Measurements from ENCODE around the gene TTC27. TPM values are rescaled to one million over a fixed set of nuclear protein-coding genes. Genes with fewer than 3 reads are reported as not detected.

Gene TTC27
- polyA plus RNA-seq, 1 donor from 2014 or later = 11.1 TPM

DNA sequence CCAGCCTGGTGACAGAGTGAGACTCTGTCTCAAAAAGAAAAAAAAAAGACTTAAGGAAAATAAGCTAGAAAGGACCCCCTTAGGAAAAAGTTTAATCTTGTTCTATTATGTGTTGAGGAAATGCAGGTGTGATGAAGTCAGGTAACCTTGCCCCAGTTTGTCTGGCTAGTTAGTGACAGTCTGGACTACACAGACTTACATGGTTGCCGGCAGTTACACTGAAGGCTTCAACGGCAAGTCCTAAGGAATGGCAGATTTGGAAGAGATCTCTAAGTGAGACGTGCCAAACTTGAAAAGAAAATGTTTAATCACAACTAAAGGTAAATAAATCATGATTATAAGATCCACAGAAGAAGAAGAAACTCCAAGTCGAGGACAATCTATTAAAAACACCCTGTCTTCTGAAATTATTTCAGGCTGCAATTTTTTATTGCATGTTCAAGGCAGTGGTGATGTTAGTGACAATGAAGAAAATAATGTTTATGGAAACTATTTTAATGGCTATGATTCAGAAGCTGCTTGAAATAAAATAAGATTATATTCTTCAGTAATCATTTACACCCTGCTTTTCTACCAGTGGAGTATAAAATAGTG lies 84.2 kb downstream of the TTC27 start:
- no peaks in the 10 kb centered on the region for H3K79me2 ChIP-seq (replicated peaks; ENCODE audit: insufficient read depth, low read length)
- no peak overlapping the region for H3K27ac ChIP-seq (ENCODE audit: low read length)
- H3K9ac ChIP-seq (ENCODE audit: low read length) = no peak overlapping the region
- no peak for TF ChIP-seq RAD21 (conservative IDR thresholded peaks at IDR 0.05)
- TF ChIP-seq EZH2 (IDR thresholded peaks at IDR 0.05; ENCODE audit: borderline replicate concordance, insufficient read depth, low read length, poor library complexity, severe bottlenecking) = no peak
- no peak for TF ChIP-seq EP300 (conservative IDR thresholded peaks at IDR 0.05; ENCODE audit: poor library complexity, severe bottlenecking)
- TF ChIP-seq SMC3 (conservative IDR thresholded peaks at IDR 0.05; ENCODE audit: poor library complexity) = no peak
- TF ChIP-seq MXI1 (conservative IDR thresholded peaks at IDR 0.05; ENCODE audit: poor library complexity, severe bottlenecking) = no peak
- TF ChIP-seq POLR2AphosphoS5 (IDR thresholded peaks at IDR 0.05) = no peak
- TF ChIP-seq, protein P1, sequence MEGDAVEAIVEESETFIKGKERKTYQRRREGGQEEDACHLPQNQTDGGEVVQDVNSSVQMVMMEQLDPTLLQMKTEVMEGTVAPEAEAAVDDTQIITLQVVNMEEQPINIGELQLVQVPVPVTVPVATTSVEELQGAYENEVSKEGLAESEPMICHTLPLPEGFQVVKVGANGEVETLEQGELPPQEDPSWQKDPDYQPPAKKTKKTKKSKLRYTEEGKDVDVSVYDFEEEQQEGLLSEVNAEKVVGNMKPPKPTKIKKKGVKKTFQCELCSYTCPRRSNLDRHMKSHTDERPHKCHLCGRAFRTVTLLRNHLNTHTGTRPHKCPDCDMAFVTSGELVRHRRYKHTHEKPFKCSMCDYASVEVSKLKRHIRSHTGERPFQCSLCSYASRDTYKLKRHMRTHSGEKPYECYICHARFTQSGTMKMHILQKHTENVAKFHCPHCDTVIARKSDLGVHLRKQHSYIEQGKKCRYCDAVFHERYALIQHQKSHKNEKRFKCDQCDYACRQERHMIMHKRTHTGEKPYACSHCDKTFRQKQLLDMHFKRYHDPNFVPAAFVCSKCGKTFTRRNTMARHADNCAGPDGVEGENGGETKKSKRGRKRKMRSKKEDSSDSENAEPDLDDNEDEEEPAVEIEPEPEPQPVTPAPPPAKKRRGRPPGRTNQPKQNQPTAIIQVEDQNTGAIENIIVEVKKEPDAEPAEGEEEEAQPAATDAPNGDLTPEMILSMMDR (IDR thresholded peaks at IDR 0.05; ENCODE audit: poor library complexity, severe bottlenecking) = no peak
- no peak for TF ChIP-seq TAF1 (IDR thresholded peaks at IDR 0.05; ENCODE audit: low read depth)
- TF ChIP-seq, protein P2, sequence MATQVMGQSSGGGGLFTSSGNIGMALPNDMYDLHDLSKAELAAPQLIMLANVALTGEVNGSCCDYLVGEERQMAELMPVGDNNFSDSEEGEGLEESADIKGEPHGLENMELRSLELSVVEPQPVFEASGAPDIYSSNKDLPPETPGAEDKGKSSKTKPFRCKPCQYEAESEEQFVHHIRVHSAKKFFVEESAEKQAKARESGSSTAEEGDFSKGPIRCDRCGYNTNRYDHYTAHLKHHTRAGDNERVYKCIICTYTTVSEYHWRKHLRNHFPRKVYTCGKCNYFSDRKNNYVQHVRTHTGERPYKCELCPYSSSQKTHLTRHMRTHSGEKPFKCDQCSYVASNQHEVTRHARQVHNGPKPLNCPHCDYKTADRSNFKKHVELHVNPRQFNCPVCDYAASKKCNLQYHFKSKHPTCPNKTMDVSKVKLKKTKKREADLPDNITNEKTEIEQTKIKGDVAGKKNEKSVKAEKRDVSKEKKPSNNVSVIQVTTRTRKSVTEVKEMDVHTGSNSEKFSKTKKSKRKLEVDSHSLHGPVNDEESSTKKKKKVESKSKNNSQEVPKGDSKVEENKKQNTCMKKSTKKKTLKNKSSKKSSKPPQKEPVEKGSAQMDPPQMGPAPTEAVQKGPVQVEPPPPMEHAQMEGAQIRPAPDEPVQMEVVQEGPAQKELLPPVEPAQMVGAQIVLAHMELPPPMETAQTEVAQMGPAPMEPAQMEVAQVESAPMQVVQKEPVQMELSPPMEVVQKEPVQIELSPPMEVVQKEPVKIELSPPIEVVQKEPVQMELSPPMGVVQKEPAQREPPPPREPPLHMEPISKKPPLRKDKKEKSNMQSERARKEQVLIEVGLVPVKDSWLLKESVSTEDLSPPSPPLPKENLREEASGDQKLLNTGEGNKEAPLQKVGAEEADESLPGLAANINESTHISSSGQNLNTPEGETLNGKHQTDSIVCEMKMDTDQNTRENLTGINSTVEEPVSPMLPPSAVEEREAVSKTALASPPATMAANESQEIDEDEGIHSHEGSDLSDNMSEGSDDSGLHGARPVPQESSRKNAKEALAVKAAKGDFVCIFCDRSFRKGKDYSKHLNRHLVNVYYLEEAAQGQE (IDR thresholded peaks at IDR 0.05; ENCODE audit: borderline replicate concordance) = no peak
- no peak overlapping the region for H2AFZ ChIP-seq (ENCODE audit: low read depth, low read length)
- H3K27me3 ChIP-seq (ENCODE audit: insufficient read depth, low read depth, low read length) = no peaks in the 10 kb centered on the region
- no peaks in the 10 kb centered on the region for H3K9me2 ChIP-seq (ENCODE audit: insufficient read depth, low read length)
- H3K4me3 ChIP-seq (ENCODE audit: low read length) = no peak overlapping the region
- no peaks in the 10 kb centered on the region for H4K20me1 ChIP-seq (ENCODE audit: insufficient read depth)
- no peaks in the 10 kb centered on the region for H3F3A ChIP-seq (ENCODE audit: insufficient read depth, low read length, poor library complexity, severe bottlenecking)
- H3K9me3 ChIP-seq (ENCODE audit: low read length) = no peaks in the 10 kb centered on the region
- no peak overlapping the region for H3K4me2 ChIP-seq (ENCODE audit: low read length)
- no peaks in the 10 kb centered on the region for H3K36me3 ChIP-seq (ENCODE audit: insufficient read depth, low read length)

DNA sequence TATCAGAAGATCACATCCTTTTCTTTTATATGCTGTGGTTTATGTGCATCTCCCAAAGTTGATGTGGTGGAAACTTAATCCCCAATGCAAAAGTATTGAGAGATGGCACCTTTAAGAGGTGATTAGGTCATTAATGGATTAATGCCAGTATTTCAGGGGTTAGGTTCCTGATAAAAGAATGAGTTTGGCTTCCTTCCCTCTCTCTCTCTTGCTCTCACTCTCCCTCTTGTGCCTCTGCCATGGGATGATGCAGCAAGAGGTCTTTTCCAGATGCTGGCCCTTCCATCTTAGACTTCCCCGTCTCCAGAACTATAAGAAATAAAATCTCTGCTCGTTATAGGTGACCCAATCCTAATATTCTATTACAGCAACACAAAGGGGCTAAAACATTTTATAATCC lies 85.0 kb downstream of the TTC27 start:
- H3K9me3 ChIP-seq (ENCODE audit: low read length) = no peaks in the 10 kb centered on the region
- H3K36me3 ChIP-seq (ENCODE audit: insufficient read depth, low read length) = no peaks in the 10 kb centered on the region
- no peak overlapping the region for H3K27ac ChIP-seq (ENCODE audit: low read length)
- no peak for TF ChIP-seq EP300 (conservative IDR thresholded peaks at IDR 0.05; ENCODE audit: poor library complexity, severe bottlenecking)
- no peak for TF ChIP-seq SMC3 (conservative IDR thresholded peaks at IDR 0.05; ENCODE audit: poor library complexity)
- TF ChIP-seq, protein P1 (IDR thresholded peaks at IDR 0.05; ENCODE audit: poor library complexity, severe bottlenecking) = no peak
- TF ChIP-seq POLR2AphosphoS5 (IDR thresholded peaks at IDR 0.05) = no peak
- TF ChIP-seq EZH2 (IDR thresholded peaks at IDR 0.05; ENCODE audit: borderline replicate concordance, insufficient read depth, low read length, poor library complexity, severe bottlenecking) = no peak
- TF ChIP-seq, protein P2 (IDR thresholded peaks at IDR 0.05; ENCODE audit: borderline replicate concordance) = no peak
- no peak for TF ChIP-seq RAD21 (conservative IDR thresholded peaks at IDR 0.05)
- no peak for TF ChIP-seq MXI1 (conservative IDR thresholded peaks at IDR 0.05; ENCODE audit: poor library complexity, severe bottlenecking)
- TF ChIP-seq TAF1 (IDR thresholded peaks at IDR 0.05; ENCODE audit: low read depth) = no peak
- H3K9me2 ChIP-seq (ENCODE audit: insufficient read depth, low read length) = no peaks in the 10 kb centered on the region
- H3F3A ChIP-seq (ENCODE audit: insufficient read depth, low read length, poor library complexity, severe bottlenecking) = no peaks in the 10 kb centered on the region
- no peak overlapping the region for H3K4me3 ChIP-seq (ENCODE audit: low read length)
- H3K79me2 ChIP-seq (replicated peaks; ENCODE audit: insufficient read depth, low read length) = no peaks in the 10 kb centered on the region
- no peak overlapping the region for H3K4me2 ChIP-seq (ENCODE audit: low read length)
- no peaks in the 10 kb centered on the region for H3K27me3 ChIP-seq (ENCODE audit: insufficient read depth, low read depth, low read length)
- no peak overlapping the region for H2AFZ ChIP-seq (ENCODE audit: low read depth, low read length)
- no peaks in the 10 kb centered on the region for H4K20me1 ChIP-seq (ENCODE audit: insufficient read depth)
- H3K9ac ChIP-seq (ENCODE audit: low read length) = no peak overlapping the region

Data from neural cell (in vitro differentiated cells).